ENCODE results near the gene ADAMTS17. TPM values are rescaled to one million over a fixed set of nuclear protein-coding genes. Genes with fewer than 3 reads are reported as not detected.

Gene ADAMTS17
- total RNA-seq, 1 donor from 2014 or later = 1.5 TPM

GRCh38 chr15:100147828-100148227, 193.9 kb downstream of the ADAMTS17 start:
- H3K4me1 ChIP-seq = no peaks in the 10 kb centered on the region
- H3K9ac ChIP-seq = no peak overlapping the region
- H3K36me3 ChIP-seq = no peaks in the 10 kb centered on the region
- TF ChIP-seq CTCF (IDR thresholded peaks at IDR 0.05) = no peak
- TF ChIP-seq EZH2 (IDR thresholded peaks at IDR 0.05) = no peak
- TF ChIP-seq EZH2phosphoT487 (IDR thresholded peaks at IDR 0.05) = no peak
- no peaks in the 10 kb centered on the region for H3K36me3 Mint-ChIP-seq
- H3K27ac Mint-ChIP-seq = no peak overlapping the region
- H2AFZ ChIP-seq (replicated peaks) = no peak overlapping the region
- no peak overlapping the region for H3K27ac ChIP-seq
- no peaks in the 10 kb centered on the region for H3K4me1 Mint-ChIP-seq
- no peak overlapping the region for H3K4me3 ChIP-seq
- H4K20me1 ChIP-seq (ENCODE audit: low read depth) = no peaks in the 10 kb centered on the region
- H3K27me3 Mint-ChIP-seq (ENCODE audit: insufficient read depth, low read depth) = peaks cover 2% of the 10 kb centered on the region
- H3K9me3 Mint-ChIP-seq = peaks cover 21% of the 10 kb centered on the region
- H3K79me2 ChIP-seq (ENCODE audit: low read depth) = no peaks in the 10 kb centered on the region
- H3F3A ChIP-seq (ENCODE audit: low read depth) = no peaks in the 10 kb centered on the region
- H3K4me3 Mint-ChIP-seq = no peak overlapping the region
- no peak overlapping the region for H3K4me2 ChIP-seq
- H3K27me3 ChIP-seq = no peaks in the 10 kb centered on the region
- peaks cover 13% of the 10 kb centered on the region for H3K9me3 ChIP-seq (ENCODE audit: low read depth)
- no peak for DNase-seq (ENCODE audit: low spot score)

- no peaks in the 10 kb centered on the region for H3K4me1 Mint-ChIP-seq
- H3K9me3 Mint-ChIP-seq = peaks cover 8% of the 10 kb centered on the region
- Histone ChIP-seq H3F3A (ENCODE audit: low read depth) (no peaks in the 10 kb centered on the region), H3K4me3 (no peak overlapping the region), H3K4me1 (no peaks in the 10 kb centered on the region), H3K9ac (no peak overlapping the region), H3K4me2 (no peak overlapping the region), H3K9me3 (ENCODE audit: low read depth) (peaks cover 9% of the 10 kb centered on the region), H3K36me3 (no peaks in the 10 kb centered on the region), H3K79me2 (ENCODE audit: low read depth) (no peaks in the 10 kb centered on the region), H3K27ac (no peak overlapping the region), H4K20me1 (ENCODE audit: low read depth) (no peaks in the 10 kb centered on the region), H2AFZ (replicated peaks) (no peak overlapping the region), H3K27me3 (no peaks in the 10 kb centered on the region)
- H3K27ac Mint-ChIP-seq = no peak overlapping the region
- no peak for DNase-seq (ENCODE audit: low spot score)
- TF ChIP-seq EZH2 (IDR thresholded peaks at IDR 0.05) (no peak), CTCF (IDR thresholded peaks at IDR 0.05) (no peak), EZH2phosphoT487 (IDR thresholded peaks at IDR 0.05) (no peak)
- no peaks in the 10 kb centered on the region for H3K36me3 Mint-ChIP-seq
- H3K4me3 Mint-ChIP-seq = no peak overlapping the region
- H3K27me3 Mint-ChIP-seq (ENCODE audit: insufficient read depth, low read depth) = no peaks in the 10 kb centered on the region
Observed at GRCh38 chr15:100143378-100143777, 198.4 kb downstream of the ADAMTS17 start.

- no peaks in the 10 kb centered on the region for H3K9me3 ChIP-seq (ENCODE audit: low read depth)
- Mint-ChIP-seq H3K36me3 (no peaks in the 10 kb centered on the region), H3K27me3 (ENCODE audit: insufficient read depth, low read depth) (peaks cover 3% of the 10 kb centered on the region), H3K4me1 (no peaks in the 10 kb centered on the region), H3K9me3 (peaks cover 2% of the 10 kb centered on the region), H3K27ac (no peak overlapping the region), H3K4me3 (no peak overlapping the region)
- DNase-seq (ENCODE audit: low spot score) = no peak
- no peaks in the 10 kb centered on the region for H3K27me3 ChIP-seq
- no peaks in the 10 kb centered on the region for H3K36me3 ChIP-seq
- TF ChIP-seq CTCF (IDR thresholded peaks at IDR 0.05) = no peak
- TF ChIP-seq EZH2phosphoT487 (IDR thresholded peaks at IDR 0.05) = no peak
- no peak for TF ChIP-seq EZH2 (IDR thresholded peaks at IDR 0.05)
- H3K27ac ChIP-seq = no peak overlapping the region
- H3K4me1 ChIP-seq = no peaks in the 10 kb centered on the region
- no peak overlapping the region for H3K4me3 ChIP-seq
- H2AFZ ChIP-seq (replicated peaks) = no peak overlapping the region
- no peaks in the 10 kb centered on the region for H3K79me2 ChIP-seq (ENCODE audit: low read depth)
- H3K9ac ChIP-seq = no peak overlapping the region
- H3F3A ChIP-seq (ENCODE audit: low read depth) = no peaks in the 10 kb centered on the region
- H3K4me2 ChIP-seq = no peak overlapping the region
- H4K20me1 ChIP-seq (ENCODE audit: low read depth) = no peaks in the 10 kb centered on the region
Observed at GRCh38 chr15:100141311-100142001, 200.3 kb downstream of the ADAMTS17 start.

Measured in neural progenitor cell (in vitro differentiated cells).